Keratinocyte (primary cell): ENCODE data around the gene RAP1GAP.

Experiments
- EZH2 ChIP-seq: IDR thresholded peaks from one replicate; pipeline ENCODE4 v1.6.1; 2012; ENCODE audit warnings: inconsistent platforms, mild to moderate bottlenecking, low read length, moderate library complexity
- TF ChIP-seq, protein P1 (sequence below), 3 experiments: IDR thresholded peaks in 1 of 3; conservative IDR thresholded peaks in 1 of 3; optimal IDR thresholded peaks in 1 of 3; 2 replicates in 2 of 3; 3 replicates in 1 of 3; pipeline versions ENCODE3 to v1.5.1; 2011; ENCODE audit warnings: low read length in 3 of 3, mild to moderate bottlenecking in 3 of 3, moderate library complexity in 2 of 3, control low read depth in 1 of 3, inconsistent platforms in 1 of 3; ENCODE audit not compliant: insufficient read depth in 2 of 3; ENCODE audit errors: extremely low read depth in 1 of 3

DNA sequence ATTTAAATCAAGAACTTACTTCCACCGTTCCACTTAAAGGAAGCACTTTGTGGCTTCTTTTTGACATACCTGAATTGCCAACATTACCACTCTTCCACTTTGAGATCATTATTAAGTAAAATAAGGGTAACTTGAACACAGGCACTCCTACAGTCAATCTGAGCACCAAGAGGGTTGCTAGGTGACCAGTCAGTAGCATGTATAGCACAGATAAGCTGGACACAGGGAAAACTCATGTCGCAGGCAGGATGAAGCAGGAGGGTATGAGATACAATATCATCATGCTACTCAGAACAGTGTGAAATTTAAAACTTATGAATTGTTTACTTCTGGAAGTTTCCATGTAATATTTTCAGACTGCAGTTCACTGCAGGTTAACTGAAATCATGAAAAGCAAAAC, 47.0 kb upstream of the RAP1GAP start:
- TF ChIP-seq, protein P1, sequence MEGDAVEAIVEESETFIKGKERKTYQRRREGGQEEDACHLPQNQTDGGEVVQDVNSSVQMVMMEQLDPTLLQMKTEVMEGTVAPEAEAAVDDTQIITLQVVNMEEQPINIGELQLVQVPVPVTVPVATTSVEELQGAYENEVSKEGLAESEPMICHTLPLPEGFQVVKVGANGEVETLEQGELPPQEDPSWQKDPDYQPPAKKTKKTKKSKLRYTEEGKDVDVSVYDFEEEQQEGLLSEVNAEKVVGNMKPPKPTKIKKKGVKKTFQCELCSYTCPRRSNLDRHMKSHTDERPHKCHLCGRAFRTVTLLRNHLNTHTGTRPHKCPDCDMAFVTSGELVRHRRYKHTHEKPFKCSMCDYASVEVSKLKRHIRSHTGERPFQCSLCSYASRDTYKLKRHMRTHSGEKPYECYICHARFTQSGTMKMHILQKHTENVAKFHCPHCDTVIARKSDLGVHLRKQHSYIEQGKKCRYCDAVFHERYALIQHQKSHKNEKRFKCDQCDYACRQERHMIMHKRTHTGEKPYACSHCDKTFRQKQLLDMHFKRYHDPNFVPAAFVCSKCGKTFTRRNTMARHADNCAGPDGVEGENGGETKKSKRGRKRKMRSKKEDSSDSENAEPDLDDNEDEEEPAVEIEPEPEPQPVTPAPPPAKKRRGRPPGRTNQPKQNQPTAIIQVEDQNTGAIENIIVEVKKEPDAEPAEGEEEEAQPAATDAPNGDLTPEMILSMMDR (optimal IDR thresholded peaks at IDR 0.05 in 1 of 3, IDR thresholded peaks at IDR 0.05 in 1 of 3, conservative IDR thresholded peaks at IDR 0.05 in 1 of 3; ENCODE audit: extremely low read depth in 1 of 3, insufficient read depth in 2 of 3, low read length in 3 of 3), result no peak
- no peak for TF ChIP-seq EZH2
